ENCODE results near the gene NEU2.

NEU2 gene

DNA sequence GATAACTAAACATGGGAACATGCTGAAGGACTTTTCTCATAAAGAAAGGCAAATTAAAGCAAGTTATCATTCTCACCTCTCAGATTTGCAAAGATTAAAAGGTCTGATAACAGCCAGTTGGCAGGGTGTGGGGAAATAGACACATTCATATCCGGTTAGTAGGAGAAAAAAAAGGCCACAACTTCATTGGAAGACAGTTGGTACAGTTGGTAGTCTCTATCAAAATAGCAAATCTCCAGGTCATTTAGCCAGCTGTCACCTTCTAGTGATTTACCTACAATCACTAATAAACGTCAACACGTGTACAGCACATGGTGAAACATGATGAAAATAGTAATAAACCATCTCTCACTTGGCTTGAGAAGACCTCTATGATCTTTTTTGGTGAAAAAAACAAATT, 44.3 kb downstream of the NEU2 start:
- no peak for DNase-seq (ENCODE audit: low spot score)

DNA sequence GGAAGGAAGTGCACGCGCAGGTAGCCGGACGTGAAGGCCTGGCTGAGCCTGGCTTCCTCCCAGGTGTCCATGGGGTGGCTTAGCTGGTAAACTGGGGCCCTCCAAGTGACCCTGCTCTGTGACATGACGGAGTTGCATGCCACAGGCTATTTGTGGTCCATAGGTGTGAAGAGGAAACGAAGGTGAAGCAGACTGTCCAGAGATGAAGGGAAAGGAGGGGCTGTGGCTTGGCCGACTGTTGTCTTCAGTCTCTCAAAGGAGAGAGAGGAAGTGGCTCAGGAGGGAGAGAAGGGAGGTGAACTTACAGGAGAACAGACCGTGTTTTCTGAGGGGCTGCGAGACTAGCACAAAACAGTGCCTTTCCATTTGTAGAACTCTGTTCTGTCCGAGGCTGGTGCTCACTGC, 47.0 kb downstream of the NEU2 start:
- DNase-seq (ENCODE audit: low spot score): no peak

DNA sequence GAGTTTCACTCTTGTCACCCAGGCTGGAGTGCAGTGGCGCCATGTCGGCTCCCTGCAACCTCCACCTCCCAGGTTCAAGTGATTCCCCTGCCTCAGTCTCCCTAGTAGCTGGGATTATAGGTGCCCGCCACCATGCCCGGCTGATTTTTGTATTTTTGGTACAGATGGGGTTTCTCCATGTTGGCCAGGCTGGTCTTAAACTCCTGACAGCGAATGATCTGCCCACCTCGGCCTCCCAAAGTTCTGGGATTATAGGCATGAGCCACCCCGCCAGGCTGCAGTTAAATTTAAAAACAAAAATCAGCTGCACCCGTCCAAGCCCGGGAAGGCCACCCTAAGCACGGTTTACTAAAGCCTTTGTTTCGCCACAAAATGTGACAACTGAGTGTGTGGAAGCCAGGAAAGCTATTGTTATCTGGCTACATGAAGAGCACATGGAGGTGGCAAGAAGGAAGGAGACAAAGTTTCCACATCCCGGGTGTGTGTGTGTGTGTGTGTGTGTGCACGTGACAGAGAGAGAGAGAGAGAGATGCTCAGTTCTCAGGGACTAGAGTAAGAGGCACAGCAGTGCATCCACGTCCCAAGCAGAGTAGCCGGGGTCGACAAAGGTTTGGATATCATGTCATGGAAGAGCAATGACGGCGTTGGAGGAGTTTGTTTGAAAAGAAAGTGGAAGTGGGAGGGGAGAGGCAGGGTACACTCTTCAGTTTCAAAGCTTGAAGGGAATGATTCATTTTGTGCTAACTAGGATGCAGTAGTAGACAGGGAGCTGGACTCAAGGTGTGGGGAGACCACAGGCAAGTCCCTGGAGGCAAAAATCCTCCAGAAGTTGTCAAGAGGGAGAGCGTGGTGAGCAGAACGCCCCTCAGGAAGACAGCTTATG, 47.7 kb downstream of the NEU2 start:
- no peak for DNase-seq (ENCODE audit: low spot score)

DNA sequence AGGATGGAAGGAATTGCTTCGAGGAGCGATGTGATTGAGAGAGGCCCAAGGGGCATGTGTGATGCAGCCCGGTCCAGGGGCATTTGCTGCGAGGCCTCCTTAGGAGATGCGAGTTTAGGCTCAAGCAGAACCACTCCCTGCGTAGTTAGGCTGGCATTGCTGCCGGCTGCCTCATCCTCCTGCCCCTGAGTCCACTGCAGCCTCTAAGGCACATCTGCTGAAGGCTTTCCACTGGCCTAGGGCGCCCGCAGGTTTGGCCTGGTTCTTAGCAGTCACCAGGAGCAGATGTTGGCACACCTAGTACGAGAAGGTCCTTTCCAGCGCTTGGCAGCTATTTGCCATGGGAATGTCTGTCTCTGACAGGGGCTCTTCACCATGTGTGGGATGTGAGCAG, 48.4 kb downstream of the NEU2 start:
- DNase-seq (ENCODE audit: low spot score): no peak

DNA sequence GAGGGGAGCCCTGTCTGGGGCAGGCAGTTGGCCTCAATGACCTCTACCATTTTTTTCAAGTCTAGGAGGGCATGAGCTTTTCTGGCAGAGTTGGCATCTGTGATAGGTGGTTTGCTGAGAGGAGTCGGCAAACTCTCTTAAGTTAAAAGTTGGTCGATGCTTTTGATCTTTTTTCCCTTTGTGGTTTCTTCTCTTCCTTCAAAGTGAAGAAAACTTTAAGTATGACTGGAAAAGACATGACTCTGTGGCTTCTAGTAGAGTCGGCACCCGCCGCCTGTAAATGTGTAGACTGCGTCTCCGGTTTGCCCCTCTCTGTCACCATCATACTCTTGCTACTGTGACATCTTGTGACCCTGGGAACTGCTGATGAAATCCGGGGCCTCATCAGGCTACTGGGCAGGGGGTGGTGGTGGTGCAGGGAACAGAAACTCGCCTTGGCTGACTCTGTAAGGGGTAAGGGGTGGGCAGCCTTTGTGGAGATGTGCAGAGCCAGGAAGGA, 48.8 kb downstream of the NEU2 start:
- DNase-seq (ENCODE audit: low spot score): no peak

DNA sequence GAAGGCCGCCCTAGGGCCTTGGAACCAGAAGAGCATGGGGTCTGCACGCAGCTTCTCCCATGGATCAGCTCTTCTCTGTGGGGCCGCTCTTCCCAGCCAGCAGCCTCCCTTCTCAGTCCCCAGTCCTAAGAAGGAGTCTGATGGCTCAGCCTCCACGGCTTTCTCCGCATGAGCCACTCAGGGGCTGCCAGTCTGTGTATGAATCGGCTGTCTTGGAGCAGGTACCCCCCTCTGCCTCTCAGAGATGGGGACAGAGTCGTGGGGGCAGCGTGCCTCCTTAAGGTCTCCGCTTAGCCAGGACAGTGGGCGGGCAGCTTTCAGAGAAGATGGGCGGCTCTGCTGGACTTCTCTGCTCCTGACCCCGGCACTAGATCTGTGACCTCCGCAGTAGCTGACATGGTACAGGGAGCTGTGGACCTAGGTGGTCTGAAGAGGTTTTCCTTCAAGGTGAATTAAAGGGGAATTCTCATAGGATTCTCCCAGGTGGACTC, 49.3 kb downstream of the NEU2 start:
- no peak for DNase-seq (ENCODE audit: low spot score)

DNA sequence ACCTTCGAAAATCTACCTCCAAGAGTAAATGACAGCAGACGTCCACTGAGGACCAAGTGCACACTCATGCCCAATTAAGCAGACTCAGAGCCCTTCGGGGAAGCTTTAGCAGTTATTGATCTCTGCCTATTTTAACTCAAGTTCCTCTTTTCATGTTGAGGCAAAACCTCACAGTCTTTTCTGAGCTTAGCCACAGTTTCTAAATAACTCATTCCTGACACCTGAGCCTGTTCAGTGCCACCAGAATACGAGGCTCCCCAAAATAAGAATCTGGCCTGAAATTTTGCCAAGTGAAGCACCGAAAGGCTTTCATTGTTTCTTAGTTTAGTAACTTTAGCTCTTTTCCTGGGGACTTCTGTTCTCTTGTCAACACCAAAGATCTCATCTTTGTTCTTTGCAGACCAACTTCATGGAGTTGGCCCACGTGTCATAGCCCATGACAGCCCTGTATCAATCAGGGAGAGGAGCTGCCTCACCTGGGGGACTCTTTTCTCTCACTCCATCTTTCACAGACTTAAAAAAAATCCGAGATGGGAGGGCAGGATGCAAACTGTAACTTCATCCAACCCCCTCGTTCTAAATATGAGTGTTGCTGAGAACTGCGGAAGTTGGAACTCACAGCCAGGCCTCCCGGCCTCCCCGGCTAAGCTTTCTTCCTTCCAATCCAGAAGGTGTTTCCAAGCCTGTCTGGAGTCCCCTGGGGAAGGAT, 49.9 kb downstream of the NEU2 start:
- DNase-seq (ENCODE audit: low spot score): no peak

DNA sequence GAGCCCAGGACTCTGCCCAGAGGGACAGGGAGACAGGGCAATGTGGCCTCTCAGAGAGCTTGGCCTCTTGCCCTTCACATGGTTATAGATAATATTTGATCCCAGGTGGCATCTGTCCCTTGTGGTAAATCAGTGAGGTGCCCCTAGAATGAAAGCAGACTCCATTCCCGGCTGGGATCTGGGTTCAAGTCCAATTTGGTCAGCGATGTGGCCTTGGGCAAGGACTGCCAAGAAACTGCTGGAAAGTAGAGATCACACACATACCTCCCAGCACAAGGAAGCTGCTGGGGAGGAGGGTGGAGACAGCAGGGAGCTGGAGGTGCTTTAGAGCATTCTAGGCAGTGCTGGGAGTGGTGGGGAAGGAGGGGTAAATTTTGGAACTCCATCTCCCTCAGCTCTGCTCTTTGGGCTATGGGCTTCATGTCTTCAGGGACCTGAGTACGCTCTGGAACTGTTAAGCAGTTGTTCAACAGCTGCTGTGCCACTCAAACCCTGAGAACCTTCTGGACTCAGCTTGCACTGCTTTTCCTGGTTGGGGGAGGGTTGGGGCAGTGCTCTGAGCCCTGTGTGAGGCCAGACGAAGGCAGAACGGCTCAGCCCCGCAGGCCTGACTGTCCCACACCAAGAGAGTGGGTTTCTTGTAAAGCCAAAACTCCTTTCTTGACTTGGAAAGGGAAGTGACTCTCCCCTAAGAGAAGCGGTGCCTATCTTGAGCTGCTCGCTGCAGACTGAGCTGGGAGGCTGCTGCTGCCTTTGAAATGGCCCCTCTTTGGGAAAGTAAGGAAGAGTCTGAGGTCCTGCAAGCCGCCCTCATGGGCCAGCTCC, 50.7 kb downstream of the NEU2 start:
- no peak for DNase-seq (ENCODE audit: low spot score)

DNA sequence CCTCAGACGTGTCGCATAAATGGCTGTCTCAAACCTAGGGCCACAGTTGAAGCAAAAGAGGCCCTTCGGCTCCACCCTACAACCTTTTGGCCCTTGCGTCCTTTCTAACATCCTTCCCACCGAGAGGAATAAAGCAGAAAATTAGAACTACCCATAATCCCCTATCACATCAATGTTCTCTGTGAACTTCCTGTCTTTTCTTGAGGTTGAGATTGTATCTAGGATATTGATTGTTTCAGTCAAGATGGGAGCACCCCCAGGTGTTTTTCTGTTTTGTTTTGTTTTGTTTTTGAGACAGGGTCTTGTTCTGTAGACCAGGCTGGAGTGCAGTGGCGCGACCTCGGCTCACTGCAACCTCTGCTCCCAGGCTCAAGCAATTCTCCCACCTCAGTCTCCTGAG, 51.3 kb downstream of the NEU2 start:
- no peak for DNase-seq (ENCODE audit: low spot score)

DNA sequence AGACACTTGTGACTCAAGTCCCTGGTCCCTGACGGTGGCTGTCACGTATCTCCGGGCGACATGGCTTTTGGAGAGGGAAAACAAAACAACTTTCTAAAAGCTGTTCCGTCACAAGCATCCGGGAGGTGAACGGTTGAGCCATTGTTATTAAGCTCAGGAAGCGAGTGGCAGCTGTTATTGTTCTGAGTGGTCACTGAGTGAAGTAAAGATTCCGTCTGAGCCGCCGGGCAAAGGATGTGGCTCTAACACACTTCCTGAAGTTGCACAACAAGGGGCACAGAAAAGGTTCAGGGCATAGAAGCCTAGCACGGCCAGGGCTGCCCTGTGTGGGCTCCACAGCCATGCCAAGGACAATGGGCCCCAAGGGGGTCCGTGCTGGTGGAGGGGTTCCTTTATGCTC, 52.0 kb downstream of the NEU2 start:
- DNase-seq (ENCODE audit: low spot score): no peak

Data from LoVo (cell line).